Neural cell (in vitro differentiated cells): Measurements from ENCODE around the gene GNPTAB. TPM values are rescaled to one million over a fixed set of nuclear protein-coding genes. Genes with fewer than 3 reads are reported as not detected.

Source experiments
- H2AFZ ChIP-seq: fragments of 200-600, 300-800 bp; sonication (generic), shearing (Covaris generic); 2 replicates; pipeline ENCODE4 v1.6.0; 2014; ENCODE audit warnings: low read depth, mild to moderate bottlenecking, antibody characterized with exemption, low read length, moderate library complexity
- H3F3A ChIP-seq: fragments of 200-600 bp; shearing (Covaris generic); 2 replicates; pipeline ENCODE4 v1.6.1; 2016; ENCODE audit warnings: mild to moderate bottlenecking, moderate library complexity, mixed read lengths, antibody characterized with exemption, low read length; ENCODE audit not compliant: insufficient read depth, poor library complexity, severe bottlenecking
- H3K27ac ChIP-seq: fragments of 200-600, 300-800 bp; sonication (generic), shearing (Covaris generic); 2 replicates; pipeline ENCODE4 v1.5.1; 2014; ENCODE audit warnings: mild to moderate bottlenecking, low read length, moderate library complexity
- H3K27me3 ChIP-seq: fragments of 300-800, 200-600 bp; sonication (generic), shearing (Covaris generic); 2 replicates; pipeline ENCODE4 v1.6.0; 2014; ENCODE audit warnings: mild to moderate bottlenecking, low read depth, low read length, moderate library complexity; ENCODE audit not compliant: insufficient read depth
- H3K36me3 ChIP-seq: fragments of 300-800, 200-600 bp; sonication (generic), shearing (Covaris generic); 2 replicates; pipeline ENCODE4 v1.5.1; 2014; ENCODE audit warnings: mild to moderate bottlenecking, antibody characterized with exemption, low read length, moderate library complexity; ENCODE audit not compliant: insufficient read depth
- H3K4me2 ChIP-seq: fragments of 300-800, 200-600 bp; sonication (generic), shearing (Covaris generic); 2 replicates; pipeline ENCODE4 v1.6.0; 2014; ENCODE audit warnings: mild to moderate bottlenecking, low read length
- H3K4me3 ChIP-seq: fragments of 300-800, 200-600 bp; sonication (generic), shearing (Covaris generic); 2 replicates; pipeline ENCODE4 v1.5.1; 2014; ENCODE audit warnings: mild to moderate bottlenecking, low read length, moderate library complexity
- H3K79me2 ChIP-seq: fragments of 200-600 bp; shearing (Covaris generic); replicated peaks from 2 replicates; pipeline ENCODE4 v1.6.0; 2014; ENCODE audit warnings: mild to moderate bottlenecking, low read length, moderate library complexity; ENCODE audit not compliant: insufficient read depth
- H3K9ac ChIP-seq: fragments of 300-800, 200-600 bp; sonication (generic), shearing (Covaris generic); 2 replicates; pipeline ENCODE4 v1.6.1; 2016; ENCODE audit warnings: mild to moderate bottlenecking, low read length, mixed read lengths
- H3K9me2 ChIP-seq: fragments of 200-600 bp; shearing (Covaris generic); 2 replicates; pipeline ENCODE4 v1.6.1; 2016; ENCODE audit warnings: mild to moderate bottlenecking, low read length, mixed read lengths; ENCODE audit not compliant: insufficient read depth
- H3K9me3 ChIP-seq: fragments of 200-600, 300-800 bp; sonication (generic), shearing (Covaris generic); 2 replicates; pipeline ENCODE4 v1.6.1; 2016; ENCODE audit warnings: mild to moderate bottlenecking, mixed run types, low read length, moderate library complexity, mixed read lengths
- H4K20me1 ChIP-seq: fragments of 200-600 bp; shearing (Covaris generic); 2 replicates; pipeline ENCODE4 v1.6.1; 2016; ENCODE audit warnings: mild to moderate bottlenecking, mixed run types; ENCODE audit not compliant: insufficient read depth
- EP300 ChIP-seq: fragments of 450-650 bp; conservative IDR thresholded peaks from 2 replicates; pipeline ENCODE4 v1.6.1; 2014; ENCODE audit warnings: antibody characterized with exemption, mild to moderate bottlenecking, moderate library complexity; ENCODE audit not compliant: poor library complexity, severe bottlenecking
- EZH2 ChIP-seq: fragments of 200-600, 300-800 bp; shearing (Covaris generic), sonication (generic); IDR thresholded peaks from 2 replicates; pipeline ENCODE4 v1.6.1; 2014; ENCODE audit warnings: antibody characterized with exemption, low read length, borderline replicate concordance, mild to moderate bottlenecking; ENCODE audit not compliant: insufficient read depth, poor library complexity, severe bottlenecking
- POLR2AphosphoS5 ChIP-seq: IDR thresholded peaks from 2 replicates; pipeline ENCODE4 v1.6.1; 2012
- REST ChIP-seq: IDR thresholded peaks from 2 replicates; pipeline ENCODE4 v1.6.1; 2012; ENCODE audit warnings: borderline replicate concordance
- SMC3 ChIP-seq: fragments of 450-650 bp; conservative IDR thresholded peaks from 2 replicates; pipeline ENCODE4 v1.6.1; 2014; ENCODE audit warnings: antibody characterized with exemption, mild to moderate bottlenecking, moderate library complexity; ENCODE audit not compliant: poor library complexity
- polyA plus RNA-seq: library from polyadenylated mRNA; depleted of rRNA; stranded (reverse); fragments of >200 nt; gene quantifications from 2 replicates; pipeline ENCODE4 v1.2.3, GENCODE V29; 2014
- TF ChIP-seq, protein P1 (sequence below): fragments of 450-650 bp; IDR thresholded peaks from 2 replicates; pipeline ENCODE4 v1.5.1; 2014; ENCODE audit warnings: antibody characterized with exemption, mild to moderate bottlenecking, moderate library complexity; ENCODE audit not compliant: poor library complexity, severe bottlenecking

Gene GNPTAB
- polyA plus RNA-seq, 1 donor from 2014 or later, result 80.0 TPM

DNA sequence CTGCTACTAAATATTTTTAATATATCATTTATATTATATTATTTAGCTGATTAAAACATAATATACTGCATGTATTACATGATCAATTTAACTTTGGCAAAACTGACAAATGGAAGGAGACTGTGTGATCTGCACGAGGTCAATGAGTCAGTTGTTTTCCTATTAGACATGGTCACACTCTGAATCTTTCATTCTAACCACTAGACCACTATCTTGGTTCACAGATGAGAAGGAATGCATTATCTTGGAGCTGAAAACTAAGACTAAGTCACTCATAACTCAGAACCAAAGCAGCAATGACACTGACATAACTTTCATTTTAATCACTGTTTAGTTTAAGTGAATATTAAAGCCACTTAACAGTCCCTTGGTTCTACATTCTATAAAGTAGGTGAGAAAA lies 37.4 kb downstream of the GNPTAB start:
- no peaks in the 10 kb centered on the region for H3K36me3 ChIP-seq
- no peak overlapping the region for H3K9ac ChIP-seq
- no peak for TF ChIP-seq REST
- no peak for TF ChIP-seq POLR2AphosphoS5
- TF ChIP-seq EP300, result no peak
- no peak overlapping the region for H2AFZ ChIP-seq
- H3F3A ChIP-seq, result no peaks in the 10 kb centered on the region
- no peaks in the 10 kb centered on the region for H3K79me2 ChIP-seq
- H4K20me1 ChIP-seq, result no peaks in the 10 kb centered on the region
- H3K4me2 ChIP-seq, result no peak overlapping the region
- no peaks in the 10 kb centered on the region for H3K9me3 ChIP-seq
- H3K27me3 ChIP-seq, result no peaks in the 10 kb centered on the region
- H3K9me2 ChIP-seq, result no peaks in the 10 kb centered on the region
- no peak overlapping the region for H3K4me3 ChIP-seq
- H3K27ac ChIP-seq, result no peak overlapping the region

DNA sequence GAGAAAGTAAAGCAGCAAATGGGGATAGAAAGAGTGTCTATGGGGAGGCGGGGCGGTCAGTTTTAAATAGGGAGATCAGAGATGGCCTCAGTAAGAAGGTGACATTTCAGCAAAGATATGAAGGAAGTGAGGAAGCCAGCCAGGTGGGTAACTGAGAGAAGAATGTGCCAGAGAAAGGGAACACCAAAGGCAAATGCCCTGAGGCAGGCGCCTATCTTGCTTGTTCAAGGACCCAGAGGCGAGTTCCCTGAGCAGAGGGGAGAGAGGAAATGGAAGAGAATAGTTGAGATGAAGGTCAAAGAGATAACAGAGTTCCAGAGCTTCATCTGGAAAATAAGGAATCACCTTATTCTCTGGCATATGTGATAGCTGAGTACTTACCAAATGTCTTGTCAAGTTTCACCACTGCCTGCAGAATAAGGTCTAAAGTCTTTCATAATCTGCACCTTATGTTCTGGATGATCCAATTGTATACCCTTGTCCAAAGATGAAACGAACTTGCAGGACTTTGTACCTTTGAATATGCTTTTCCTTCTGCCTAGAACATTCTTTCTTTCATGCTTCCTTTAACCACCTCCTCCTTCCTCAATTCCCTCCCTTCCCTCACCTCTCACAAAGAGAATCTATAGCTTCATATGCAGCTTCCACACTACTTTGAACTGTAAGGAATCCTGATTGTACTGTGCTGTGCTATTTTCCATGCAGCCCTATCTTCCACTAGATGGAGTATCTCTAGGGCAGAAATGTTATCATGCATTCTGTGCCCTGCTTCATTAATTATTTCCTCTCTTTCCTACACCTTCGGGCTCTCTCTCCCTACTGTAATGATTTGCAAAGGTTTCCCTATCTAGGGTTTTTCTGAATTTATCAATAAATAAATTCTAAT lies 38.5 kb downstream of the GNPTAB start:
- no peak overlapping the region for H3K27ac ChIP-seq
- no peaks in the 10 kb centered on the region for H3K9me3 ChIP-seq
- no peak overlapping the region for H3K4me2 ChIP-seq
- no peaks in the 10 kb centered on the region for H3F3A ChIP-seq
- no peaks in the 10 kb centered on the region for H3K9me2 ChIP-seq
- no peak overlapping the region for H3K9ac ChIP-seq
- no peak overlapping the region for H2AFZ ChIP-seq
- TF ChIP-seq POLR2AphosphoS5 (no peak), SMC3 (peak; percentile 41)
- TF ChIP-seq, protein P1, sequence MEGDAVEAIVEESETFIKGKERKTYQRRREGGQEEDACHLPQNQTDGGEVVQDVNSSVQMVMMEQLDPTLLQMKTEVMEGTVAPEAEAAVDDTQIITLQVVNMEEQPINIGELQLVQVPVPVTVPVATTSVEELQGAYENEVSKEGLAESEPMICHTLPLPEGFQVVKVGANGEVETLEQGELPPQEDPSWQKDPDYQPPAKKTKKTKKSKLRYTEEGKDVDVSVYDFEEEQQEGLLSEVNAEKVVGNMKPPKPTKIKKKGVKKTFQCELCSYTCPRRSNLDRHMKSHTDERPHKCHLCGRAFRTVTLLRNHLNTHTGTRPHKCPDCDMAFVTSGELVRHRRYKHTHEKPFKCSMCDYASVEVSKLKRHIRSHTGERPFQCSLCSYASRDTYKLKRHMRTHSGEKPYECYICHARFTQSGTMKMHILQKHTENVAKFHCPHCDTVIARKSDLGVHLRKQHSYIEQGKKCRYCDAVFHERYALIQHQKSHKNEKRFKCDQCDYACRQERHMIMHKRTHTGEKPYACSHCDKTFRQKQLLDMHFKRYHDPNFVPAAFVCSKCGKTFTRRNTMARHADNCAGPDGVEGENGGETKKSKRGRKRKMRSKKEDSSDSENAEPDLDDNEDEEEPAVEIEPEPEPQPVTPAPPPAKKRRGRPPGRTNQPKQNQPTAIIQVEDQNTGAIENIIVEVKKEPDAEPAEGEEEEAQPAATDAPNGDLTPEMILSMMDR, result peak; percentile 33
- H3K36me3 ChIP-seq, result no peaks in the 10 kb centered on the region
- no peaks in the 10 kb centered on the region for H4K20me1 ChIP-seq
- H3K4me3 ChIP-seq, result no peak overlapping the region
- H3K27me3 ChIP-seq, result no peaks in the 10 kb centered on the region
- no peaks in the 10 kb centered on the region for H3K79me2 ChIP-seq

- no peak overlapping the region for H3K4me3 ChIP-seq
- no peaks in the 10 kb centered on the region for H3K79me2 ChIP-seq
- H3K9me3 ChIP-seq, result no peaks in the 10 kb centered on the region
- no peak overlapping the region for H3K27ac ChIP-seq
- H4K20me1 ChIP-seq, result no peaks in the 10 kb centered on the region
- H3F3A ChIP-seq, result no peaks in the 10 kb centered on the region
- no peak for TF ChIP-seq REST
- TF ChIP-seq, protein P1, result no peak
- no peak for TF ChIP-seq EZH2
- TF ChIP-seq EP300, result no peak
- TF ChIP-seq SMC3, result no peak
- H3K4me2 ChIP-seq, result no peak overlapping the region
- no peaks in the 10 kb centered on the region for H3K9me2 ChIP-seq
- H2AFZ ChIP-seq, result no peak overlapping the region
- no peak overlapping the region for H3K9ac ChIP-seq
- no peaks in the 10 kb centered on the region for H3K36me3 ChIP-seq
- H3K27me3 ChIP-seq, result no peaks in the 10 kb centered on the region
Observed at GRCh38 chr12:101789171-101789570, 41.6 kb downstream of the GNPTAB start.
